Ascending aorta (tissue), 2 donors: ENCODE measurements around the gene SNW1. TPM values are rescaled to one million over a fixed set of nuclear protein-coding genes. Genes with fewer than 3 reads are reported as not detected.

Experiments used
- DNase-seq, 2 donors: peaks; one replicate each; pipeline ENCODE4 v3.0.0-alpha.2; 2019; ENCODE audit warnings: low spot score in 2 of 2
- H3K27ac ChIP-seq, 2 donors: fragments of 200-600 bp; sonication (generic); one replicate each; pipeline ENCODE4 v1.5.1; 2016 to 2017; ENCODE audit warnings: mild to moderate bottlenecking in 1 of 2
- H3K27me3 ChIP-seq: fragments of 200-600 bp; sonication (generic); one replicate; pipeline ENCODE4 v1.5.1; 2017
- H3K36me3 ChIP-seq, 2 donors: fragments of 200-600 bp; sonication (generic); one replicate each; pipeline ENCODE4 v1.5.1; 2016
- H3K4me1 ChIP-seq, 2 donors: fragments of 200-600 bp; sonication (generic); one replicate each; pipeline ENCODE4 v1.5.1; 2016 to 2017; ENCODE audit warnings: mild to moderate bottlenecking in 1 of 2
- H3K4me3 ChIP-seq, 2 donors: fragments of 200-600 bp; sonication (generic); one replicate each; pipeline ENCODE4 v1.5.1; 2016 to 2017; ENCODE audit warnings: mild to moderate bottlenecking in 1 of 2
- H3K9me3 ChIP-seq, 2 donors: fragments of 200-600 bp; sonication (generic); one replicate each; pipeline ENCODE4 v1.5.1; 2016
- intact Hi-C: fragments of 100-400 bp; cut with DNase I; formaldehyde crosslinking; loops from one replicate; pipeline ENCODE4 v1.15.1; 2023
- total RNA-seq: library from RNA; depleted of rRNA; stranded (reverse); fragments of >200 nt; gene quantifications from one replicate; pipeline ENCODE4 v1.1.0, GENCODE V29; 2016
- TF ChIP-seq, protein P1 (sequence below), 3 experiments: fragments of 200-600 bp in 2 of 3; fragments of 450-650 bp in 1 of 3; sonication (generic) in 2 of 3; IDR thresholded peaks; one replicate each; pipeline ENCODE4 v1.5.1; 2016 to 2019; ENCODE audit warnings: antibody characterized with exemption in 3 of 3, mild to moderate bottlenecking in 1 of 3, moderate library complexity in 1 of 3

Gene SNW1
- total RNA-seq, 1 donor from 2014 or later = 16.8 TPM

DNA sequence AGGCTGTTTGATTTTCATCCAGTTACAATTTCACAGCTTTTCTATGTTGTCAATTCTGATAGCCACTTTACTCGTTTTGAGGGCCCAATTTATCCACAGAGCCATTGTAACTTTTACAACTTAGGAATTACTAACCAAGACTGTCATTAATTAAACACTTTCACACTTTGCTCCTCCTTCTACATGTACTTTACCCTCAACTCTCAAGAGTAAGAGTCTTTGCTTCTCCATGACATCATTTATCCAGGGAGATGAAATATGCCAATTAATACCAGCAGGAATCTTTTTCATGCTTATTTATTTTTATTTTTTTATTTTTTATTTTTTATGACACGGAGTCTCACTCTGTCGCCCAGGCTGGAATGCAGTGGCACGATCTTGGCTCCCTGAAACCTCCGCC, 39.5 kb downstream of the SNW1 start:
- Histone ChIP-seq H3K4me1 (no peaks in the 10 kb centered on the region), H3K27me3 (no peaks in the 10 kb centered on the region), H3K9me3 (no peaks in the 10 kb centered on the region), H3K4me3 (no peak overlapping the region), H3K27ac (no peak overlapping the region), H3K36me3 (peaks cover 87 to 93% of the 10 kb centered on the region in 2 donors)
- TF ChIP-seq, protein P1, sequence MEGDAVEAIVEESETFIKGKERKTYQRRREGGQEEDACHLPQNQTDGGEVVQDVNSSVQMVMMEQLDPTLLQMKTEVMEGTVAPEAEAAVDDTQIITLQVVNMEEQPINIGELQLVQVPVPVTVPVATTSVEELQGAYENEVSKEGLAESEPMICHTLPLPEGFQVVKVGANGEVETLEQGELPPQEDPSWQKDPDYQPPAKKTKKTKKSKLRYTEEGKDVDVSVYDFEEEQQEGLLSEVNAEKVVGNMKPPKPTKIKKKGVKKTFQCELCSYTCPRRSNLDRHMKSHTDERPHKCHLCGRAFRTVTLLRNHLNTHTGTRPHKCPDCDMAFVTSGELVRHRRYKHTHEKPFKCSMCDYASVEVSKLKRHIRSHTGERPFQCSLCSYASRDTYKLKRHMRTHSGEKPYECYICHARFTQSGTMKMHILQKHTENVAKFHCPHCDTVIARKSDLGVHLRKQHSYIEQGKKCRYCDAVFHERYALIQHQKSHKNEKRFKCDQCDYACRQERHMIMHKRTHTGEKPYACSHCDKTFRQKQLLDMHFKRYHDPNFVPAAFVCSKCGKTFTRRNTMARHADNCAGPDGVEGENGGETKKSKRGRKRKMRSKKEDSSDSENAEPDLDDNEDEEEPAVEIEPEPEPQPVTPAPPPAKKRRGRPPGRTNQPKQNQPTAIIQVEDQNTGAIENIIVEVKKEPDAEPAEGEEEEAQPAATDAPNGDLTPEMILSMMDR (IDR thresholded peaks at IDR 0.05) = no peak
- no peak for DNase-seq
- intact Hi-C loops = no loop called here

DNA sequence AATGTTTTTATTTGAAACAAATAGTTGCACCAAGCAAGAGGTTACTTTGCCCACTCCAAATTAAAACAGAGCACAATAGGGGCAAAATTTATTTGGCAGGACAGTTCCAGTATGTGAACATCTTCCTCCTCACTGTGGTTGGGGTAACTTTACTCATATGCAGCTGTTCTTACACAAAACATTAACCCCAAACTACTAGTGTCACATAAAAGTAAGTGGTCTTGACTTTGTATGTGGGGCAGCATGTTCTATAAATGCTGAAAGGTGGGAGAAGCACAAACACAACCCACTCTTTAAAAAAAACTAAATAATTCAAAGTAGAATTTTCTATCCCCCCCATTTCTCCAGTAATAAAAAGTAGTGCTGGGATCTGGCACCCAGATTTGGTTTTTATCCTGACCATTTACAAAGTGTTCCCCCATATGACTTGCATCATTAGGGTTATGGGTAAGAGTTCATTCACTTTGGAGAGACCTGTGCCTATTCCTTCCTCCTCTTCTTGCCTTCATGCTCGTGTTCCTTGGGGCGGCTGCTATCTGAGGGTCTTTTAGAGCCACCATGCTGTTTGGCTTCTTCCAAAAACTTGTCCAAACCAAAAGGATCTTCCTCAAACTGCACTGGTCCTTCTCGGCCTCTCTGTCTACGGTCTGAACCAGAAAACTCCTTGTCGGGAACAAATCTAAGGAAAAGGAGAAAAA, 43.2 kb downstream of the SNW1 start:
- no peak overlapping the region for H3K4me3 ChIP-seq
- no peak for DNase-seq
- no peaks in the 10 kb centered on the region for H3K9me3 ChIP-seq
- no peak overlapping the region for H3K27ac ChIP-seq
- H3K4me1 ChIP-seq = no peaks in the 10 kb centered on the region
- H3K36me3 ChIP-seq = peaks cover 79 to 87% of the 10 kb centered on the region in 2 donors
- TF ChIP-seq, protein P1 (IDR thresholded peaks at IDR 0.05) = no peak
- no peaks in the 10 kb centered on the region for H3K27me3 ChIP-seq
- intact Hi-C loops = no loop called here

DNA sequence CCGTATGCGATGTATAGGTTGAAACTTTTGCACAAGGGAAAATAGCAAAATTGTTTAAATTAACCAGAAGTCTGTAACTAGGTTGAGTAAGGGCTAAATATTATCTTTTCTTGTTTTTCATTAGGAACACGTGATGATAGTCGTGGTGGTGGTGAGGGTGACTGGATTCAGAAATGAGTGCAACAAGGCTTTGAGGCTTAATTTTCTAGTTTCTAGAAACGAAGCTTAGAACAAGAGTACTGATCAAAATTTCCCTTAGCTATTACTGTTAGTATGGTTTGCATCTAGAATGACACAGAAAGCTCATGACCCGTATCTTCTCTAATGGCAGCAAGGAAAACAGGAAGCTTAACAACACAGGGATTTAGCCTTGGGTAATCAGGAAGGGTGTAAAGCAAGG, 46.0 kb downstream of the SNW1 start:
- TF ChIP-seq, protein P1 (IDR thresholded peaks at IDR 0.05) = no peak
- Histone ChIP-seq H3K4me3 (no peak overlapping the region), H3K27me3 (no peaks in the 10 kb centered on the region), H3K4me1 (no peaks in the 10 kb centered on the region), H3K36me3 (peaks cover 78 to 81% of the 10 kb centered on the region in 2 donors), H3K9me3 (no peaks in the 10 kb centered on the region), H3K27ac (no peak overlapping the region)
- intact Hi-C loops = no loop called here
- no peak for DNase-seq

DNA sequence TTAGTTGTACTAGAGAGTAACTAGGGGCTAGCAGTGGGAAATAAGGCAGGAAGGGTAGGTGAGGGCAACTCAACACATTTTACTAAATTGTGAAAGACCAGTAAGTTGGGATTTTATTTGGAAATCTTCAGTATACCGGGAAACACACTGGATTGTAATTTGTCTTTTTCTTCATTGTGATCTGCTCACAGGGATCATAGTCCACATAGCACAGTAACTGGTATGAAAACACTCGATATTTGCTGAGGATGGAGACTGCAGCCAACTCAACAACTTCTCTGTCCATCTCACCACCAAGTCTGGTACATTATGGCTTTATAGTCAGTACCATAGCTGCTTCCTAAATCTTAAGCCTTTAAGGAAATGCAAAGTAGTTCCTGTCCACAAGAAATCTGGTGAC, 50.6 kb downstream of the SNW1 start:
- peaks cover 12 to 20% of the 10 kb centered on the region in 2 donors for H3K4me1 ChIP-seq
- no peak overlapping the region for H3K4me3 ChIP-seq
- no peak for DNase-seq
- no peak overlapping the region for H3K27ac ChIP-seq
- TF ChIP-seq, protein P1 (IDR thresholded peaks at IDR 0.05) = no peak
- no peaks in the 10 kb centered on the region for H3K27me3 ChIP-seq
- intact Hi-C loops = no loop called here
- H3K36me3 ChIP-seq = peaks cover 39 to 42% of the 10 kb centered on the region in 2 donors
- H3K9me3 ChIP-seq = no peaks in the 10 kb centered on the region

DNA sequence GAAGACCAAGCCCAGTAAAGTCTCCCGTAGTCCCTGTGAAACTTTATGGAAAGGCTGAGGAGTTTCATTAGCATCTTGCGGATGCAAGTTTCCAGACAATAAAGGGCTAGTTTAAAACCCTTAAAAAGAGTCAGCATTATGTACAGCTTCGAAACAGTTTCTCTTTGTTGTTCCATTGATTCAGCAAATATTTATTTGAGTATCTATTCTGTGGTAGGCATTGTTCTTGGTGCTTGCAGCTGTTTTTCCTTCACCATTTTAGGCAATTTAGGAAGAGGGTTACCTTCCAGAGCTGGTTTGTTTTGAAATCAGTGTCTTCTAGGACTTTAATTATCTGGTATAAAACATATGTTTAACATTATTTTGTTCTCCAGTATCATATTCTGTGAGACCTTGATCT, 51.5 kb downstream of the SNW1 start:
- Histone ChIP-seq H3K4me1 (peaks cover 12 to 20% of the 10 kb centered on the region in 2 donors), H3K27ac (no peak overlapping the region), H3K27me3 (no peaks in the 10 kb centered on the region), H3K9me3 (no peaks in the 10 kb centered on the region), H3K36me3 (peaks cover 34 to 39% of the 10 kb centered on the region in 2 donors), H3K4me3 (peak overlapping the region; percentile 66 to 88)
- intact Hi-C loops = loop anchor here (5.0 kb wide), 1 partner anchor 387 kb away; the partner anchor contains the start of genes GSTZ1 and POMT2
- TF ChIP-seq, protein P1 (IDR thresholded peaks at IDR 0.05) = no peak
- no peak for DNase-seq
